Islet precursor cell (in vitro differentiated cells): Measurements from ENCODE around the gene PPEF2.
"Not testable (repeated sequence)": the region's sequence is repeated elsewhere in the genome, so short reads cannot be mapped to it uniquely, and the experiment has no call there.

Source experiments
- DNase-seq: peaks from one replicate; pipeline ENCODE4 v3.0.0-alpha.2; 2018

PPEF2 gene

GRCh38 chr4:75902352-75902751 is at the start of gene PPEF2:
Gene PPEF2 (minus strand): TSS chr4:75902452. CDS start chr4:75896325, 6,127 bp downstream.
- no peak for DNase-seq

- no peak for DNase-seq
These were observed 48.1 kb upstream of the PPEF2 start for GRCh38 chr4:75950213-75950815.

- DNase-seq = no peak
These were observed 46.7 kb upstream of the PPEF2 start for GRCh38 chr4:75948822-75949444.

- peak; percentile 87 for DNase-seq
These were observed 38.5 kb upstream of the PPEF2 start, which contains the start of gene NAAA for GRCh38 chr4:75940692-75941253. Gene NAAA (minus strand): TSS chr4:75941013. CDS start chr4:75940949, 64 bp downstream.

- peak; percentile 76 for DNase-seq
These were observed 37.8 kb upstream of the PPEF2 start for GRCh38 chr4:75939890-75940691.

- DNase-seq = no peak
These were observed 33.4 kb upstream of the PPEF2 start for GRCh38 chr4:75935628-75936027.

GRCh38 chr4:75930152-75930551 is 27.9 kb upstream of the PPEF2 start:
- no peak for DNase-seq

GRCh38 chr4:75924916-75925315 is 22.7 kb upstream of the PPEF2 start:
- not testable (repeated sequence) for DNase-seq

- DNase-seq = no peak
These were observed 22.1 kb upstream of the PPEF2 start for GRCh38 chr4:75924309-75924827.

GRCh38 chr4:75922588-75922987 is 20.3 kb upstream of the PPEF2 start:
- DNase-seq = no peak

GRCh38 chr4:75921910-75922309 is 19.7 kb upstream of the PPEF2 start:
- no peak for DNase-seq

- DNase-seq = no peak
These were observed 18.1 kb upstream of the PPEF2 start for GRCh38 chr4:75920327-75920726.

- DNase-seq = no peak
These were observed 17.7 kb upstream of the PPEF2 start for GRCh38 chr4:75919920-75920319.

GRCh38 chr4:75916091-75916661 is 13.9 kb upstream of the PPEF2 start:
- no peak for DNase-seq

GRCh38 chr4:75912968-75913367 is 10.7 kb upstream of the PPEF2 start:
- DNase-seq = no peak

- DNase-seq = not testable (repeated sequence)
These were observed 8.6 kb upstream of the PPEF2 start for GRCh38 chr4:75910831-75911230.

- DNase-seq = no peak
These were observed 7.2 kb upstream of the PPEF2 start for GRCh38 chr4:75909405-75909804.

GRCh38 chr4:75908555-75908954 is 6.3 kb upstream of the PPEF2 start:
- DNase-seq = no peak

GRCh38 chr4:75907966-75908365 is 5.7 kb upstream of the PPEF2 start:
- no peak for DNase-seq

GRCh38 chr4:75904076-75904475 is 1.8 kb upstream of the PPEF2 start:
- no peak for DNase-seq

GRCh38 chr4:75898536-75898935 is 3.7 kb downstream of the PPEF2 start:
- no peak for DNase-seq

- no peak for DNase-seq
These were observed 6.4 kb downstream of the PPEF2 start for GRCh38 chr4:75895744-75896314.

GRCh38 chr4:75892508-75892907 is 9.7 kb downstream of the PPEF2 start:
- DNase-seq = no peak
